Inflammatory macrophage treated with lipopolysaccharide for 1 hour (primary cell): Measurements from ENCODE around the gene CDH4.

ENCODE experiments used
- DNase-seq, 2 donors: peaks; one replicate each; pipeline ENCODE4 v3.0.0-alpha.2; 2020 to 2022

Gene CDH4

GRCh38 chr20:61499859-61500554 lies 247.9 kb downstream of the CDH4 start:
- DNase-seq = no peak

- DNase-seq = no peak
These were observed 248.8 kb downstream of the CDH4 start for GRCh38 chr20:61500791-61501321.

DNA sequence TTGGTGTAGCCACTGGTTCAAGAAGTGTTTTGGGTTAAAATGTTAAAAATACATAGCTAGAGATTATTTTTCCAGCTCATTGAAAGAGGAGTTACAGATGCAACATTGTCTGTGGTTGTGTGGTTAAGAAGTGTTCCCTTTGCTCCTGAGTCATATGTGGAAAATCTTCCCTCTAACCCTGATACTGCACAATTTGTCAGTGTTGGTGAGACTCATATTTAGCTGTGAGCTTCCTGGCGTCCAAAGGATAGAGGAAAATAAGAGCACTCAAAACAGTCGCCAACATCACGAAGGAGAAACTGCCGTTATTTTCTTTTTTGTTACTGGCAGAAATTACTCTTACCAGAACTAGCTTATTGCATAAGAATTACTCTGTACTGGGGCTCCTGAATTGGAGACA lies 250.4 kb downstream of the CDH4 start:
- DNase-seq = no peak

DNA sequence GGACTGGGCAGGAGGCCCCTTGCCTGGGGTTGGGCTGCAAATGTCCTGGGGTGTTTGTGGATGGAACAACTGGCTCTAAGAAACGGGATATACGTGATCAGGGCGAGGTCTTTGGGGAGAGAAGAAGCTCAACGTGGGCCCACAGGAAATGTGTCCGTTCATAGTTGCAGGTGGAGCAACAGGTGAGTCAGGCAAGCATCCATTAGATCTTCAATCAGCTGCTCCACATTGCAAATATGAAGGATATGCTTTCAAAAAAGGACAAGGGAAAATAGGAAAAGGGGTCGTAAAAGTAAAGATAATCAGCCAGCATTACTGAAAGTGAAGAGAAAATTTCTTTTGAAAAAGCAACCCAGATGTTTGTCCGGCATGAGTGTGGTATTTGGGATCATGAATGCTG lies 251.0 kb downstream of the CDH4 start:
- no peak for DNase-seq

GRCh38 chr20:61505508-61505907 lies 253.4 kb downstream of the CDH4 start:
- DNase-seq = no peak

GRCh38 chr20:61507778-61508177 lies 255.7 kb downstream of the CDH4 start:
- DNase-seq = no peak

GRCh38 chr20:61508301-61509096 lies 256.4 kb downstream of the CDH4 start:
- DNase-seq = no peak

DNA sequence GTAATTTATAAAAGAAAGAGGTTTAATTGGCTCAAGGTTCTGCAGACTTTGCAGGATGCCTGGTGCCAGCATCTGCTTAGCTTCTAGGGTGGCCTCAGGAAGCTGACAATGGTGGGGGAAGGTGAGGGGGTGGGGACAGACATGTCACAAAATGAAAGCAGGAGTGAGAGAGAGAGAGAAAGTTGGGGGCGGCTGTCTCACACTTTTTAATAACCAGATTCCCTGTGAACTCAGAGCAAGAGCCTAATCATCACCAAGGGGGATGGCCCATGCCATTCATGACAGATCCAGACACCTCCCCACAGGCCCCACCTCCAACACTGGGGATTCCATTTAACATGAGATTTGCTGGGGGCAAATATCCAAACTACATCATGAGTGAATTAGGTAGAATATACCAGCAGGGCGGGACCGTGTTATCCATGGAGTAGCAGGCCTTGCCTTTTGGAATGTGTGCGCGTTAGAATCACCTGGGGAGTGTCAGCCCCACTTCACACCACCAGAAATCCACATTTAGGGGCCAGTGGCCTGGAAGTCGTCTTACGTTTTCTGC lies 258.8 kb downstream of the CDH4 start:
- DNase-seq = no peak

GRCh38 chr20:61512475-61512874 lies 260.4 kb downstream of the CDH4 start:
- DNase-seq = no peak

- no peak for DNase-seq
These were observed 261.3 kb downstream of the CDH4 start for GRCh38 chr20:61513124-61514017.

- no peak for DNase-seq
These were observed 261.9 kb downstream of the CDH4 start for GRCh38 chr20:61514018-61514365.

GRCh38 chr20:61514396-61514795 lies 262.3 kb downstream of the CDH4 start:
- DNase-seq = no peak

- DNase-seq = no peak
These were observed 262.9 kb downstream of the CDH4 start for GRCh38 chr20:61514805-61515505.

- DNase-seq = no peak
These were observed 263.9 kb downstream of the CDH4 start for GRCh38 chr20:61515922-61516321.

DNA sequence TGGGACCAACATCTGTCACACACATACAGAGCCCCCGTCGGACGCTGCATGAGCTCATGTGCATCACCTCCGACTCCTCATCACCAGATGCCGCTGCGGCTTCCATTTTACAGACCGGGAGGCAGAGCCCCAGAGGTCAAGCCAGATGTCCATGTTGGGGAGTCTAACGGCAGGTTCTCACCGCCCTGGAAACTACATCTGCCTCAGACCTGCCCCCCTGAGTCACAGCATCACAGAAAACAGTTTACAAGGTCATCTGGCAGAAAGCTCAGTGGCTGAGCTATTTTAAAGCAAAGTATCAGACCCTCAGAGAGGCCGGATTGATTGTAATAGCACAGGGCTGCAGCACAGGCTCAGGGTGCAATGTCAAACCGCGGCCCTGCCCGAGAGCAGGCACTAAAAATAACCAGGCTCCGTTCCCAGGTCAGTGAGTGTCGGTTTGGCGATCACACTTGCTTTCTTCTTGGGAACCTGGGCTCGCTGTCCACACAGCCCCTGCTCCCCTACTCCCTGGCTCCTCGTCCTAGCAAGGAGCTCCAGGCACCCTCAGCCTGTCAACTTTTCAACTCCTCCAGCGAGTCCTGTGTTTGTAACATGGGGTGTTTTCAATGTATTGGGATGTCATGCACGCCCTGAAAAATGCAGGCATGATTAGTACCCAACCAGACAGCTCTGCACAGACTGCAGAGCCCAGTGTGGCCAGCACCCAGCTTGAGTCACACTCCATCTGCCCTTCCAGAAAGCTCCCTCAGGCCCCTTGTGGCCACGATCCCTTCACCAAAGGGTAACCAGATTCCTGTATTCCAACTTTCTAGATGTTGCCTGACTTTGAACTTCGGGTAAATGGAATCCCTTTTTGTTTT lies 264.5 kb downstream of the CDH4 start:
- no peak for DNase-seq

GRCh38 chr20:61517419-61517818 lies 265.4 kb downstream of the CDH4 start:
- no peak for DNase-seq

GRCh38 chr20:61518424-61518951 lies 266.4 kb downstream of the CDH4 start:
- no peak for DNase-seq

GRCh38 chr20:61519488-61519887 lies 267.4 kb downstream of the CDH4 start:
- no peak for DNase-seq

- DNase-seq = no peak
These were observed 268.2 kb downstream of the CDH4 start for GRCh38 chr20:61520076-61520892.

DNA sequence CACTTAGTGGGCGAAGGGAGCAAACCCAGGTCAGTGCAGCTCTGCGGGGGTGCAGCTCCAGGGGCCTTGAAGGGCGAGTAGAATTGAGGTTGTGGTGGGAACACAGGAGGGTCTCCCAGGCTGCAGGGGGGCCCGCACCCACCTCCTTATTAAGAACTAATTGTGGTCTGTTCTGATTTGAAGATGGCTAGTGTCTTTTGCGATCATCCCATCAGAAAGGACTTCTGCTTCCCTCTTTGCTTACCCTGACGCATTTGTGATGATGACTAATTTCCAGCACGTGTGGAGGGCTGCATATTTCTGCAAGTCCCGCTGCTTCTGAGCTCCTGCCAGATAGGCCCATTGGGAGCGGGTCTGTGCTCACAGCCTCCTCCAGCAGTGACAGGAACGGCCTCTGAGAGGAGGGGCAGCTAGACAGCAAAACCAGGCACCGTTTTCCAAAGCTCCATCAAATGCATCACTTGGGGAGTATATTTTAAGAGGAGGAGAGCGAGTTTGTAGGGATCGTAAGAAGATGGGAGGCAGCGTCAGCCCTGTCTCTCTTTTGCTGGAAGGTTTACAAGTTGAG lies 268.9 kb downstream of the CDH4 start:
- no peak for DNase-seq
